K562 (cell line): ENCODE results near the gene OR51B2. TPM values are rescaled to one million over a fixed set of nuclear protein-coding genes. Genes with fewer than 3 reads are reported as not detected.

Experiments
- CBX3 ChIP-seq, 2 experiments: IDR thresholded peaks; 1 replicate in 1 of 2; 2 replicates in 1 of 2; pipeline ENCODE4 v1.6.1; 2012; ENCODE audit warnings: inconsistent platforms in 2 of 2, low read length in 2 of 2, borderline replicate concordance in 1 of 2, control low read depth in 1 of 2
- HCFC1 ChIP-seq: IDR thresholded peaks from 2 replicates; pipeline ENCODE4 v1.6.1; 2012; ENCODE audit warnings: low read depth, low read length, improper control_type of control experiment
- MTA3 ChIP-seq: fragments of 450-650 bp; formaldehyde crosslinking; IDR thresholded peaks from 2 replicates; pipeline ENCODE4 v1.6.1; 2017; ENCODE audit warnings: mild to moderate bottlenecking, borderline replicate concordance
- NR2C1 ChIP-seq, 2 experiments: fragments of 450-650 bp; IDR thresholded peaks; 2 replicates each; pipeline ENCODE4 v1.6.1; 2017; ENCODE audit warnings: mild to moderate bottlenecking in 2 of 2, antibody characterized with exemption in 1 of 2, inconsistent platforms in 1 of 2, missing compliant biosample characterization in 1 of 2, missing genetic modification characterization in 1 of 2
- PHB ChIP-seq: fragments of 250-450 bp; sonication (Bioruptor Pico); IDR thresholded peaks from 2 replicates; pipeline ENCODE4 v1.5.0; 2021
- POLR2AphosphoS5 ChIP-seq: IDR thresholded peaks from 2 replicates; pipeline ENCODE4 v1.6.1; 2011; ENCODE audit warnings: mild to moderate bottlenecking, low read depth, low read length, moderate library complexity; ENCODE audit not compliant: control insufficient read depth, insufficient read depth
- RBM39 ChIP-seq: fragments of 200-400 bp; formaldehyde crosslinking; optimal IDR thresholded peaks from 2 replicates; pipeline ENCODE3; 2018; ENCODE audit warnings: low read depth, low read length
- SMAD4 ChIP-seq: fragments of 250-450 bp; sonication (Bioruptor Pico); conservative IDR thresholded peaks from 2 replicates; pipeline ENCODE4 v1.8.0; 2021; ENCODE audit warnings: inconsistent platforms, mild to moderate bottlenecking, moderate library complexity
- SMARCC2 ChIP-seq: fragments of 450-650 bp; IDR thresholded peaks from 2 replicates; pipeline ENCODE4 v1.6.1; 2017; ENCODE audit warnings: antibody characterized with exemption, moderate library complexity, mild to moderate bottlenecking, low read depth
- STAT5A ChIP-seq: IDR thresholded peaks from 2 replicates; pipeline ENCODE4 v1.6.1; 2012; ENCODE audit warnings: low read length, inconsistent platforms, borderline replicate concordance
- U2AF1 ChIP-seq: fragments of 200-400 bp; formaldehyde crosslinking; optimal IDR thresholded peaks from 2 replicates; pipeline ENCODE3; 2017; ENCODE audit warnings: mild to moderate bottlenecking, low read depth, low read length, moderate library complexity
- ZKSCAN1 ChIP-seq: fragments of 150-350 bp; IDR thresholded peaks from 2 replicates; pipeline ENCODE4 v1.6.1; 2016; ENCODE audit warnings: low read depth, low read length
- ZKSCAN3 ChIP-seq: fragments of 250-450 bp; sonication (Bioruptor Pico); IDR thresholded peaks from 2 replicates; pipeline ENCODE4 v1.4.0; 2020
- ZNF121 ChIP-seq: sonication (generic); formaldehyde crosslinking; conservative IDR thresholded peaks from 2 replicates; pipeline ENCODE4 v1.8.0; 2022; ENCODE audit warnings: missing genetic modification reagents
- ZNF41 ChIP-seq: fragments of 250-450 bp; sonication (Bioruptor Pico); conservative IDR thresholded peaks from 2 replicates; pipeline ENCODE4 v1.4.0; 2020; ENCODE audit warnings: mild to moderate bottlenecking
- ZNF583 ChIP-seq: fragments of 250-450 bp; sonication (Bioruptor Pico); IDR thresholded peaks from 2 replicates; pipeline ENCODE4 v1.4.0; 2020
- ZNF696 ChIP-seq: fragments of 250-450 bp; sonication (Bioruptor Pico); conservative IDR thresholded peaks from 2 replicates; pipeline ENCODE4 v1.4.0; 2020; ENCODE audit warnings: mild to moderate bottlenecking, moderate library complexity
- polyA plus RNA-seq, 8 experiments: library from polyadenylated mRNA; depleted of rRNA in 4 of 8; stranded (reverse) in 5 of 8; unstranded in 3 of 8; fragments of >200 nt; fragmentation: Nextera tagmentation in 2 of 8; fragmentation: Illumina TruSeq in 1 of 8; extraction: Ambion mirVana in 2 of 8; extraction: Trizol in 1 of 8; gene quantifications; 2 replicates each; pipeline versions ENCODE4 v1.2.1 to v1.2.3, GENCODE V29; 2011 to 2014; ENCODE audit warnings: inconsistent platforms in 1 of 8, missing spikeins in 1 of 8
- total RNA-seq, 7 experiments: library from RNA; depleted of rRNA in 6 of 7; stranded (reverse); fragments of >200 nt in 6 of 7; fragmentation: Illumina TruSeq in 2 of 7; extraction: Trizol in 2 of 7; gene quantifications; 2 replicates each; pipeline versions ENCODE4 v1.2.1 to v1.2.3, GENCODE V29; 2011 to 2021; ENCODE audit warnings: low replicate concordance in 1 of 7
- TF ChIP-seq, protein P1 (sequence below): IDR thresholded peaks from 3 replicates; pipeline ENCODE4 v1.6.1; 2011; ENCODE audit warnings: borderline replicate concordance, mild to moderate bottlenecking, moderate library complexity; ENCODE audit not compliant: insufficient read length; ENCODE audit errors: extremely low read depth
- TF ChIP-seq, protein P2 (sequence below), 3 experiments: fragments of 200-800 bp in 1 of 3; fragments of 250-450 bp in 1 of 3; fragments of 450-650 bp in 1 of 3; sonication (Bioruptor Pico) in 1 of 3; sonication (Bioruptor generic) in 1 of 3; formaldehyde crosslinking in 1 of 3; IDR thresholded peaks; 2 replicates each; pipeline versions ENCODE4 v1.6.1 to v1.8.0; 2016 to 2022; ENCODE audit warnings: mild to moderate bottlenecking in 2 of 3, missing genetic modification characterization in 2 of 3, missing compliant biosample characterization in 1 of 3, moderate library complexity in 1 of 3

Gene OR51B2
- total and polyA plus RNA-seq, 9 of the 15 experiments (the other 6 are each of a cell fraction or from before 2014, with no cell fraction given), result 0.38 to 6.6 (median 4.0) TPM

DNA sequence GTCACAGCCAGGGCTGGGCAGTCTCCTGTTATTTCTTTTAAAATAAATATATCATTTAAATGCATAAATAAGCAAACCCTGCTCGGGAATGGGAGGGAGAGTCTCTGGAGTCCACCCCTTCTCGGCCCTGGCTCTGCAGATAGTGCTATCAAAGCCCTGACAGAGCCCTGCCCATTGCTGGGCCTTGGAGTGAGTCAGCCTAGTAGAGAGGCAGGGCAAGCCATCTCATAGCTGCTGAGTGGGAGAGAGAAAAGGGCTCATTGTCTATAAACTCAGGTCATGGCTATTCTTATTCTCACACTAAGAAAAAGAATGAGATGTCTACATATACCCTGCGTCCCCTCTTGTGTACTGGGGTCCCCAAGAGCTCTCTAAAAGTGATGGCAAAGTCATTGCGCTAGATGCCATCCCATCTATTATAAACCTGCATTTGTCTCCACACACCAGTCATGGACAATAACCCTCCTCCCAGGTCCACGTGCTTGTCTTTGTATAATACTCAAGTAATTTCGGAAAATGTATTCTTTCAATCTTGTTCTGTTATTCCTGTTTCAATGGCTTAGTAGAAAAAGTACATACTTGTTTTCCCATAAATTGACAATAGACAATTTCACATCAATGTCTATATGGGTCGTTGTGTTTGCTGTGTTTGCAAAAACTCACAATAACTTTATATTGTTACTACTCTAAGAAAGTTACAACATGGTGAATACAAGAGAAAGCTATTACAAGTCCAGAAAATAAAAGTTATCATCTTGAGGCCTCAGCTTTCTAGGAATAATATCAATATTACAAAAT, 35.8 kb downstream of the OR51B2 start (continued):
- TF ChIP-seq ZNF696 (CRISPR knock-in tag) (no peak), ZKSCAN3 (no peak), MTA3 (peak; percentile 63), ZNF583 (CRISPR knock-in tag) (peak; percentile 31; the same call in 1 of the 2 replicates), SMAD4 (CRISPR knock-in tag) (peak; percentile 81), NR2C1 (IDR thresholded peaks at IDR 0.05) (no peak), NR2C1 (tag; IDR thresholded peaks at IDR 0.05) (no peak), ZNF41 (CRISPR knock-in tag) (no peak), SMARCC2 (peak; percentile 89), CBX3 (IDR thresholded peaks at IDR 0.05; ENCODE audit: borderline replicate concordance in 1 of 2, low read length in 2 of 2) (peak in 1 of 2 experiments; percentile 63; a peak in 1 of 3 replicates), STAT5A (peak; percentile 87), U2AF1 (no peak), POLR2AphosphoS5 (peak; percentile 96), RBM39 (no peak), ZNF121 (no peak), ZKSCAN1 (0 out of 2 replicates have a peak, but pooled peaks have one; percentile 55), PHB (CRISPR knock-in tag) (no peak), HCFC1 (0 out of 2 replicates have a peak, but pooled peaks have one; percentile 23)
- TF ChIP-seq, protein P1, sequence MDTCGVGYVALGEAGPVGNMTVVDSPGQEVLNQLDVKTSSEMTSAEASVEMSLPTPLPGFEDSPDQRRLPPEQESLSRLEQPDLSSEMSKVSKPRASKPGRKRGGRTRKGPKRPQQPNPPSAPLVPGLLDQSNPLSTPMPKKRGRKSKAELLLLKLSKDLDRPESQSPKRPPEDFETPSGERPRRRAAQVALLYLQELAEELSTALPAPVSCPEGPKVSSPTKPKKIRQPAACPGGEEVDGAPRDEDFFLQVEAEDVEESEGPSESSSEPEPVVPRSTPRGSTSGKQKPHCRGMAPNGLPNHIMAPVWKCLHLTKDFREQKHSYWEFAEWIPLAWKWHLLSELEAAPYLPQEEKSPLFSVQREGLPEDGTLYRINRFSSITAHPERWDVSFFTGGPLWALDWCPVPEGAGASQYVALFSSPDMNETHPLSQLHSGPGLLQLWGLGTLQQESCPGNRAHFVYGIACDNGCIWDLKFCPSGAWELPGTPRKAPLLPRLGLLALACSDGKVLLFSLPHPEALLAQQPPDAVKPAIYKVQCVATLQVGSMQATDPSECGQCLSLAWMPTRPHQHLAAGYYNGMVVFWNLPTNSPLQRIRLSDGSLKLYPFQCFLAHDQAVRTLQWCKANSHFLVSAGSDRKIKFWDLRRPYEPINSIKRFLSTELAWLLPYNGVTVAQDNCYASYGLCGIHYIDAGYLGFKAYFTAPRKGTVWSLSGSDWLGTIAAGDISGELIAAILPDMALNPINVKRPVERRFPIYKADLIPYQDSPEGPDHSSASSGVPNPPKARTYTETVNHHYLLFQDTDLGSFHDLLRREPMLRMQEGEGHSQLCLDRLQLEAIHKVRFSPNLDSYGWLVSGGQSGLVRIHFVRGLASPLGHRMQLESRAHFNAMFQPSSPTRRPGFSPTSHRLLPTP, result no peak
- TF ChIP-seq, protein P2, sequence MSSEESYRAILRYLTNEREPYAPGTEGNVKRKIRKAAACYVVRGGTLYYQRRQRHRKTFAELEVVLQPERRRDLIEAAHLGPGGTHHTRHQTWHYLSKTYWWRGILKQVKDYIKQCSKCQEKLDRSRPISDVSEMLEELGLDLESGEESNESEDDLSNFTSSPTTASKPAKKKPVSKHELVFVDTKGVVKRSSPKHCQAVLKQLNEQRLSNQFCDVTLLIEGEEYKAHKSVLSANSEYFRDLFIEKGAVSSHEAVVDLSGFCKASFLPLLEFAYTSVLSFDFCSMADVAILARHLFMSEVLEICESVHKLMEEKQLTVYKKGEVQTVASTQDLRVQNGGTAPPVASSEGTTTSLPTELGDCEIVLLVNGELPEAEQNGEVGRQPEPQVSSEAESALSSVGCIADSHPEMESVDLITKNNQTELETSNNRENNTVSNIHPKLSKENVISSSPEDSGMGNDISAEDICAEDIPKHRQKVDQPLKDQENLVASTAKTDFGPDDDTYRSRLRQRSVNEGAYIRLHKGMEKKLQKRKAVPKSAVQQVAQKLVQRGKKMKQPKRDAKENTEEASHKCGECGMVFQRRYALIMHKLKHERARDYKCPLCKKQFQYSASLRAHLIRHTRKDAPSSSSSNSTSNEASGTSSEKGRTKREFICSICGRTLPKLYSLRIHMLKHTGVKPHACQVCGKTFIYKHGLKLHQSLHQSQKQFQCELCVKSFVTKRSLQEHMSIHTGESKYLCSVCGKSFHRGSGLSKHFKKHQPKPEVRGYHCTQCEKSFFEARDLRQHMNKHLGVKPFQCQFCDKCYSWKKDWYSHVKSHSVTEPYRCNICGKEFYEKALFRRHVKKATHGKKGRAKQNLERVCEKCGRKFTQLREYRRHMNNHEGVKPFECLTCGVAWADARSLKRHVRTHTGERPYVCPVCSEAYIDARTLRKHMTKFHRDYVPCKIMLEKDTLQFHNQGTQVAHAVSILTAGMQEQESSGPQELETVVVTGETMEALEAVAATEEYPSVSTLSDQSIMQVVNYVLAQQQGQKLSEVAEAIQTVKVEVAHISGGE (CRISPR knock-in tag; IDR thresholded peaks at IDR 0.05), result peak in 1 of 3 experiments; percentile 70; a peak in 1 of 6 replicates
